CD14-positive monocyte (primary cell): ENCODE data around the gene ADNP2. TPM values are rescaled to one million over a fixed set of nuclear protein-coding genes. Genes with fewer than 3 reads are reported as not detected.

ENCODE experiments used
- DNase-seq, 3 donors: peaks; one replicate each; pipeline ENCODE4 v3.0.0-alpha.2; 2011 to 2022
- H2AFZ ChIP-seq: 2 replicates; pipeline ENCODE4 v1.6.0; 2012; ENCODE audit warnings: mild to moderate bottlenecking, low read depth, low read length, inconsistent platforms; ENCODE audit not compliant: insufficient read depth, poor library complexity, severe bottlenecking
- H3K27ac ChIP-seq, 2 donors: 1 replicate in 1 of 2; 2 replicates in 1 of 2; pipeline ENCODE4 v1.5.1; 2012 to 2013; ENCODE audit warnings: low read length in 2 of 2, control low read depth in 1 of 2, inconsistent platforms in 1 of 2, low read depth in 1 of 2, mild to moderate bottlenecking in 1 of 2
- H3K27me3 ChIP-seq, 2 donors: one replicate each; pipeline versions ENCODE4 v1.6.0 to v1.6.1; 2011 to 2013; ENCODE audit warnings: low read length in 2 of 2; ENCODE audit not compliant: control insufficient read depth in 2 of 2, insufficient read depth in 2 of 2
- H3K36me3 ChIP-seq, 2 donors: replicated peaks in 1 of 2; 1 replicate in 1 of 2; 2 replicates in 1 of 2; pipeline versions ENCODE4 v1.5.1 to v1.6.1; 2012 to 2013; ENCODE audit warnings: low read length in 2 of 2, control low read depth in 1 of 2, inconsistent platforms in 1 of 2, mild to moderate bottlenecking in 1 of 2; ENCODE audit not compliant: insufficient read depth in 2 of 2, control insufficient read depth in 1 of 2
- H3K4me1 ChIP-seq, 2 donors: 1 replicate in 1 of 2; 2 replicates in 1 of 2; pipeline versions ENCODE4 v1.5.1 to v1.6.1; 2012 to 2013; ENCODE audit warnings: low read length in 2 of 2, control low read depth in 1 of 2, inconsistent platforms in 1 of 2, mild to moderate bottlenecking in 1 of 2, moderate library complexity in 1 of 2; ENCODE audit not compliant: insufficient read depth in 2 of 2, control insufficient read depth in 1 of 2
- H3K4me2 ChIP-seq: replicated peaks from 2 replicates; pipeline ENCODE3; 2012; ENCODE audit warnings: low read length, moderate library complexity, mild to moderate bottlenecking; ENCODE audit not compliant: poor library complexity, severe bottlenecking; ENCODE audit errors: extremely low read depth
- H3K4me3 ChIP-seq, 3 experiments: fragments of 200-600 bp in 1 of 3; sonication (generic) in 1 of 3; replicated peaks in 1 of 3; 1 replicate in 2 of 3; 2 replicates in 1 of 3; pipeline ENCODE4 v1.5.1; 2011 to 2013; ENCODE audit warnings: low read length in 3 of 3, mild to moderate bottlenecking in 3 of 3, control low read depth in 2 of 3, low read depth in 2 of 3, inconsistent platforms in 1 of 3, moderate library complexity in 1 of 3
- H3K79me2 ChIP-seq: 2 replicates; pipeline ENCODE4 v1.6.0; 2012; ENCODE audit warnings: mild to moderate bottlenecking, control low read depth, inconsistent platforms, low read length, moderate library complexity; ENCODE audit not compliant: insufficient read depth
- H3K9ac ChIP-seq: 2 replicates; pipeline ENCODE4 v1.6.0; 2017; ENCODE audit warnings: low read length, mild to moderate bottlenecking; ENCODE audit not compliant: insufficient read depth, poor library complexity, severe bottlenecking
- H3K9me3 ChIP-seq, 2 donors: replicated peaks in 1 of 2; 1 replicate in 1 of 2; 2 replicates in 1 of 2; pipeline versions ENCODE4 v1.5.1 to v1.6.1; 2012 to 2013; ENCODE audit warnings: low read length in 2 of 2, control low read depth in 1 of 2; ENCODE audit not compliant: control insufficient read depth in 1 of 2, insufficient read depth in 1 of 2
- H4K20me1 ChIP-seq: 2 replicates; pipeline ENCODE4 v1.6.0; 2012; ENCODE audit warnings: mild to moderate bottlenecking, low read length, control low read depth, moderate library complexity; ENCODE audit not compliant: insufficient read depth
- H3K27ac Mint-ChIP-seq, 7 donors: one replicate each; pipeline ENCODE4 v1.8.0; 2020; ENCODE audit warnings: mild to moderate bottlenecking in 7 of 7, mixed read lengths in 7 of 7, moderate library complexity in 6 of 7, inconsistent platforms in 2 of 7
- H3K27me3 Mint-ChIP-seq, 3 donors: one replicate each; pipeline ENCODE4 v1.8.0; 2021 to 2022; ENCODE audit warnings: low read depth in 3 of 3, mild to moderate bottlenecking in 3 of 3, mixed read lengths in 3 of 3, moderate library complexity in 3 of 3, inconsistent platforms in 1 of 3
- H3K36me3 Mint-ChIP-seq, 2 donors: one replicate each; pipeline ENCODE4 v1.8.0; 2020; ENCODE audit warnings: mixed read lengths in 2 of 2, inconsistent platforms in 1 of 2, mild to moderate bottlenecking in 1 of 2
- H3K4me1 Mint-ChIP-seq: one replicate; pipeline ENCODE4 v1.8.0; 2020; ENCODE audit warnings: mild to moderate bottlenecking, mixed read lengths
- H3K4me3 Mint-ChIP-seq, 2 donors: one replicate each; pipeline ENCODE4 v1.8.0; 2020; ENCODE audit warnings: mild to moderate bottlenecking in 2 of 2, mixed read lengths in 2 of 2, moderate library complexity in 1 of 2
- H3K9me3 Mint-ChIP-seq, 7 donors: one replicate each; pipeline ENCODE4 v1.8.0; 2020 to 2022; ENCODE audit warnings: mixed read lengths in 7 of 7, mild to moderate bottlenecking in 6 of 7, moderate library complexity in 6 of 7, inconsistent platforms in 2 of 7
- WGBS: methylation state at CpG from one replicate; pipeline ENCODE4 v1.1.5; 2013; ENCODE audit warnings: missing lambda C conversion rate; ENCODE audit not compliant: insufficient coverage; 5-methylcytosine and 5-hydroxymethylcytosine counted together
- intact Hi-C, 2 donors: fragments of 100-400 bp; cut with micrococcal nuclease; formaldehyde crosslinking; loops; one replicate each; pipeline versions ENCODE4 v1.15.0 to v1.15.1; 2023
- polyA plus RNA-seq, 3 donors: library from polyadenylated mRNA; depleted of rRNA in 1 of 3; unstranded in 2 of 3; stranded (reverse) in 1 of 3; fragments of 300-500 nt in 2 of 3; fragments of >200 nt in 1 of 3; fragmentation: Illumina TruSeq in 2 of 3; gene quantifications; 1 replicate in 2 of 3; 2 replicates in 1 of 3; pipeline ENCODE4 v1.2.3, GENCODE V29; 2012 to 2021
- TF ChIP-seq, protein P1 (sequence below): fragments of 200-600 bp; IDR thresholded peaks from one replicate; pipeline ENCODE4 v1.8.0; 2022; ENCODE audit warnings: antibody characterized with exemption, mild to moderate bottlenecking

Gene ADNP2
- polyA plus RNA-seq, 3 donors = 3.0 to 5.6 (median 3.6) TPM

DNA sequence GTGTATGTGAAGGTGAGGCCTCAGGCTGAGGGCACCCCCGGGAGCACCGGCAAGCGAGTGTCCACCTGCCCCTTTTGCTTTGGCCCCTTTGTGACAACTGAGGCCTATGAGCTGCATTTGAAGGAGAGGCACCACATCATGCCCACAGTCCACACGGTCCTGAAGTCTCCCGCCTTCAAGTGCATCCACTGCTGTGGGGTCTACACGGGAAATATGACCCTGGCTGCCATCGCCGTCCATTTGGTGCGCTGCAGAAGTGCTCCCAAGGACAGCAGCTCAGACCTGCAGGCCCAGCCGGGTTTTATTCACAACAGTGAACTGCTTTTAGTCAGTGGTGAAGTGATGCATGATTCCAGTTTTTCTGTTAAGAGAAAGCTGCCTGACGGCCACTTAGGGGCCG is 28.9 kb downstream of the ADNP2 start:
- peaks cover 64 to 67% of the 10 kb centered on the region in 2 donors for H3K36me3 Mint-ChIP-seq
- DNase-seq = no peak
- Histone ChIP-seq H4K20me1 (no peaks in the 10 kb centered on the region), H3K27ac (no peak overlapping the region), H3K79me2 (no peaks in the 10 kb centered on the region), H3K36me3 (peaks cover 27 to 61% of the 10 kb centered on the region in 2 donors), H3K4me2 (no peak overlapping the region), H3K27me3 (no peaks in the 10 kb centered on the region), H3K9me3 (no peaks in the 10 kb centered on the region), H2AFZ (no peak overlapping the region), H3K9ac (no peak overlapping the region), H3K4me3 (no peak overlapping the region), H3K4me1 (no peaks in the 10 kb centered on the region)
- TF ChIP-seq, protein P1, sequence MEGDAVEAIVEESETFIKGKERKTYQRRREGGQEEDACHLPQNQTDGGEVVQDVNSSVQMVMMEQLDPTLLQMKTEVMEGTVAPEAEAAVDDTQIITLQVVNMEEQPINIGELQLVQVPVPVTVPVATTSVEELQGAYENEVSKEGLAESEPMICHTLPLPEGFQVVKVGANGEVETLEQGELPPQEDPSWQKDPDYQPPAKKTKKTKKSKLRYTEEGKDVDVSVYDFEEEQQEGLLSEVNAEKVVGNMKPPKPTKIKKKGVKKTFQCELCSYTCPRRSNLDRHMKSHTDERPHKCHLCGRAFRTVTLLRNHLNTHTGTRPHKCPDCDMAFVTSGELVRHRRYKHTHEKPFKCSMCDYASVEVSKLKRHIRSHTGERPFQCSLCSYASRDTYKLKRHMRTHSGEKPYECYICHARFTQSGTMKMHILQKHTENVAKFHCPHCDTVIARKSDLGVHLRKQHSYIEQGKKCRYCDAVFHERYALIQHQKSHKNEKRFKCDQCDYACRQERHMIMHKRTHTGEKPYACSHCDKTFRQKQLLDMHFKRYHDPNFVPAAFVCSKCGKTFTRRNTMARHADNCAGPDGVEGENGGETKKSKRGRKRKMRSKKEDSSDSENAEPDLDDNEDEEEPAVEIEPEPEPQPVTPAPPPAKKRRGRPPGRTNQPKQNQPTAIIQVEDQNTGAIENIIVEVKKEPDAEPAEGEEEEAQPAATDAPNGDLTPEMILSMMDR = no peak
- no peaks in the 10 kb centered on the region for H3K9me3 Mint-ChIP-seq
- WGBS = 94% methylated on average over 11 of the region's 12 CpGs
- intact Hi-C loops = no loop called here
- H3K27ac Mint-ChIP-seq = no peak overlapping the region
- peaks cover 0 to 2% (median 0%) of the 10 kb centered on the region in 3 donors for H3K27me3 Mint-ChIP-seq
- no peaks in the 10 kb centered on the region for H3K4me1 Mint-ChIP-seq
- H3K4me3 Mint-ChIP-seq = no peak overlapping the region

DNA sequence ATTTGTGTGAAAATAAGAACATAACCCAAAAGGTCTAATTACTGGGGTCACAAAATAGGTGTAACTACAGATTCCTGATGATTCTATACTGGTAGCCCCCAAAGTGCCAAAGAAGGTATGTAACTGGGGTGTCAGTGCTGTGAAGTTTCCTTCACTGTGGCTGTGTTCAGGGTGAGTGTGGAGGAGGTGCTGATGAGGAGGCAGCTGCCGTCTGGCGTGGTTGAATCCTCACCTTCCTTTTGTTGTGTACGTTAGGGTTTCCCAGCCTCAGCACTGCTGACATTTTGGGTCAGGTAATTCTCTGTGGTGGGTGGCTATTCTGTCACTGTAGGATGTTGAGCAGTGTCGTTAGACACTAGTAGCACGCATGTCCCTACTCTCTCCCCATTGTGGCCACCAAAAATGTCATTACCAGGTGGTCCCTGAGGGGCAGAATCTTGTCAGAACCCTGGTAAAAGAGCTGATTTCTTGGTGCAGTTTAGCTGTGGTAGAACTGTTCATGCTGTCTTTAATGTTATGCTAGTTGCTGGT is 31.5 kb downstream of the ADNP2 start:
- Mint-ChIP-seq H3K4me3 (no peak overlapping the region), H3K36me3 (peaks cover 43 to 45% of the 10 kb centered on the region in 2 donors), H3K27me3 (peaks cover 0 to 2% (median 0%) of the 10 kb centered on the region in 3 donors), H3K4me1 (no peaks in the 10 kb centered on the region), H3K27ac (peak overlapping the region in 1 of 7 donors; percentile 20), H3K9me3 (no peaks in the 10 kb centered on the region)
- WGBS = 100% methylated on average over 5 of the region's 5 CpGs
- TF ChIP-seq, protein P1 = no peak
- Histone ChIP-seq H4K20me1 (no peaks in the 10 kb centered on the region), H3K79me2 (no peaks in the 10 kb centered on the region), H3K27ac (no peak overlapping the region), H3K9me3 (no peaks in the 10 kb centered on the region), H3K36me3 (peaks cover 27 to 36% of the 10 kb centered on the region in 2 donors), H3K9ac (no peak overlapping the region), H3K27me3 (no peaks in the 10 kb centered on the region), H3K4me1 (no peaks in the 10 kb centered on the region), H3K4me2 (no peak overlapping the region), H3K4me3 (no peak overlapping the region), H2AFZ (no peak overlapping the region)
- intact Hi-C loops = no loop called here
- DNase-seq = no peak
